SKM-1 (cell line): ENCODE results near the gene SOBP.
"Not testable (repeated sequence)": the region's sequence is repeated elsewhere in the genome, so short reads cannot be mapped to it uniquely, and the experiment has no call there.

Experiments used
- DNase-seq: peaks from one replicate; lab custom pipeline; 2025; ENCODE audit not compliant: unreplicated experiment; lab: John Stamatoyannopoulos, UW

The SOBP gene, protein sequence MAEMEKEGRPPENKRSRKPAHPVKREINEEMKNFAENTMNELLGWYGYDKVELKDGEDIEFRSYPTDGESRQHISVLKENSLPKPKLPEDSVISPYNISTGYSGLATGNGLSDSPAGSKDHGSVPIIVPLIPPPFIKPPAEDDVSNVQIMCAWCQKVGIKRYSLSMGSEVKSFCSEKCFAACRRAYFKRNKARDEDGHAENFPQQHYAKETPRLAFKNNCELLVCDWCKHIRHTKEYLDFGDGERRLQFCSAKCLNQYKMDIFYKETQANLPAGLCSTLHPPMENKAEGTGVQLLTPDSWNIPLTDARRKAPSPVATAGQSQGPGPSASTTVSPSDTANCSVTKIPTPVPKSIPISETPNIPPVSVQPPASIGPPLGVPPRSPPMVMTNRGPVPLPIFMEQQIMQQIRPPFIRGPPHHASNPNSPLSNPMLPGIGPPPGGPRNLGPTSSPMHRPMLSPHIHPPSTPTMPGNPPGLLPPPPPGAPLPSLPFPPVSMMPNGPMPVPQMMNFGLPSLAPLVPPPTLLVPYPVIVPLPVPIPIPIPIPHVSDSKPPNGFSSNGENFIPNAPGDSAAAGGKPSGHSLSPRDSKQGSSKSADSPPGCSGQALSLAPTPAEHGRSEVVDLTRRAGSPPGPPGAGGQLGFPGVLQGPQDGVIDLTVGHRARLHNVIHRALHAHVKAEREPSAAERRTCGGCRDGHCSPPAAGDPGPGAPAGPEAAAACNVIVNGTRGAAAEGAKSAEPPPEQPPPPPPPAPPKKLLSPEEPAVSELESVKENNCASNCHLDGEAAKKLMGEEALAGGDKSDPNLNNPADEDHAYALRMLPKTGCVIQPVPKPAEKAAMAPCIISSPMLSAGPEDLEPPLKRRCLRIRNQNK

GRCh38 chr6:107489636-107490565, at the start of gene SOBP:
TSS of gene SOBP (plus strand) at chr6:107490117. CDS start at chr6:107490617, 500 bp downstream.
- DNase-seq = no peak

DNA sequence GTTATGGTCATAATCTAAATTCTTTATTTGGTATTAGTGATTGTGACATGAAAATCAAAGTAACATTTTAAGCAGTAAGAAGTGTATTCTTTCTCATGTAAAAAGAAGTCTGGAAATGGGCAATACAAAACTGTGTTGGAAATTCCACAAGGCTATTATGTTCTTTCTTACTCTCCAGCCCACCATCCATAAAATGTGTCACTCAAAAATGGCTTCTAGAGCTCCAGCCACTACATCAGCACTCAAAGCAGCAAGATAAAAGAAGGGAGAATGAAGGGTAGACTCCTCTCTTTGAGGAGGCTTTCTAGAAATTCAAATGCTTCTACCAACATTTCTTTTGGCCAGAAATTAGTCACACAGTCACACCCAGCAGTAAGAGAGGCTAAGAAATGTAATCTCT, 49.0 kb upstream of the SOBP start:
- no peak for DNase-seq

DNA sequence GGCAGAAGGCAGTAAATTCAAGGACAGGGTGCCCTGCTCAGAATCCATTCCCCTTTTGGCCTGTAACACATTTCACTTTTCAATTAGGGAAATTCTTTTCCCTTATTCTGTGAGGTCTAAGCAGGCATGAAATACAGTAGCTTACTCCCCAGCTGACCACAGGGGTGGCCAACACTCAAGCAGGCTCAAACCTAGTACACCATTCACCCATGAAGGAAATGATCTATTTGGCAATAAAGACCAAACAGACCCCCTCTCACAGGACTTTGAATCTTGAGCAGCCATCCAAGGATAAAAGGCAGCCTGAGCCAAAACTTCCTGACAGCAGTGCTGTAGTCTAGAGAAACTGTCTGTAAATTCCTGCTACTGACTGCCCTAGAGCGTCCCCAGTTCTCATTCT, 48.2 kb upstream of the SOBP start:
- no peak for DNase-seq

GRCh38 chr6:107442938-107443607, 46.8 kb upstream of the SOBP start:
- DNase-seq = no peak

DNA sequence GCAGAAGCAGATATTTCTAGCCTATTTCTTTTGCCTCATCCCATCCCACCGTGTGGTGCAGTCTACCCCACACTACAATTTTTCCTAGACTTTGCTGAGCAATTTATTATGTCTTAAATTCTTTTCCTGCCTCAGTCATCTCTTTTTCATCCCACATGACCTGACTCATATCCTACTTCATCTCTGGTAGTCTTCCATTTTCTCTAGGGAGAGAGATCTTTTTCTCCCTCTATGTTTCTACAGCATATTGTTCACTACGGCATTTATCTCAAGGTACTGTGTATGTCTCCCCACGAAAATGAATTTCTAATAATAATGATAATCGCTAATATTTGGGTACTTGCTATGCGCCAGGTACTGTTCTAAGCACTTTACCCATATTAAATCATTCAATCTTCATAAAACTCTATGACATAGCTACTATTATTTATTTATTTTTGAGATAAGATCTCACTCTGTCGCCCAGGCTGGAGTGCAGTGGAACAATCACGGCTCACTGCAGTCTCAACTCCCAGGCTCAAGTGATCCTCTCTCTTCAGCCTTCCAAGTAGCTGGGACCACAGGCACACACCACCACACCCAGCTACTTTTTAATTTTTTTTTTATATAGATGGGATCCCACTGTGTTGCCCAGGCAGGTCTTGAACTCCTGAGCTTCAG, 46.2 kb upstream of the SOBP start:
- DNase-seq = no peak

- DNase-seq = no peak
Measured at GRCh38 chr6:107444277-107444676, 45.6 kb upstream of the SOBP start.

- DNase-seq = no peak
Measured at GRCh38 chr6:107447663-107448216, 42.2 kb upstream of the SOBP start.

- no peak for DNase-seq
Measured at GRCh38 chr6:107448776-107449175, 41.1 kb upstream of the SOBP start.

DNA sequence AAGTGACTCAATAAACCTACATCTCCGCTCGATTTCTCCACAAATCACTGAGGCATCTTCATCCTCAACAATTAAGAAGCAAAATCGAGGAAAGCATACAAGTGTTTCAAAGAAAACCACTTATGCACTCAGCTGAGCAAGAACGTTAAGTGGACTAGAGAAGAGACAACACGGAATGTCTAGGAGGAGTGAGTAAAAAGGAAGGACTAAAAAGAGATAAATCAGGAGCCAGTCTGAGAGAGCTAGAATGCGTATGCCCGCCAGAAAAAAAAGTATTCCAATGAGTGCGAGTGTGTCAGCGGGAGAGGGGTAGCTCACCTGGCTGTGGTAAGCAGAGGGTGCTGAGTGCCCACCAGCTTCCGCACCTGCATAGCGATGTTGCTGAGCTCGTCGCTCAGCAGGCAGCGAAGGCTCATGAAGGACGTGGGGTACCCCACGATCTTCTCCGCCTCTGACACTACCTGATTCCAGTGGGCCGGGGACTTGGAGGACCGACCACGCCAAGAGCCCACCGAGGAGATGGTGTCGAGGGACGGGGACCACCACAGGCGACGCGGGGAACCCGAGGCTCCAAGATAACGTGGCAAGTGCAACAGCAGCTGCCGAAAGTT, 31.1 kb upstream of the SOBP start:
- no peak for DNase-seq

GRCh38 chr6:107459283-107460082, 30.4 kb upstream of the SOBP start, which contains the start of gene PDSS2:
TSS of gene PDSS2 (minus strand) at chr6:107459564. CDS start at chr6:107459285, 279 bp downstream.
- peak; percentile 80 for DNase-seq

DNA sequence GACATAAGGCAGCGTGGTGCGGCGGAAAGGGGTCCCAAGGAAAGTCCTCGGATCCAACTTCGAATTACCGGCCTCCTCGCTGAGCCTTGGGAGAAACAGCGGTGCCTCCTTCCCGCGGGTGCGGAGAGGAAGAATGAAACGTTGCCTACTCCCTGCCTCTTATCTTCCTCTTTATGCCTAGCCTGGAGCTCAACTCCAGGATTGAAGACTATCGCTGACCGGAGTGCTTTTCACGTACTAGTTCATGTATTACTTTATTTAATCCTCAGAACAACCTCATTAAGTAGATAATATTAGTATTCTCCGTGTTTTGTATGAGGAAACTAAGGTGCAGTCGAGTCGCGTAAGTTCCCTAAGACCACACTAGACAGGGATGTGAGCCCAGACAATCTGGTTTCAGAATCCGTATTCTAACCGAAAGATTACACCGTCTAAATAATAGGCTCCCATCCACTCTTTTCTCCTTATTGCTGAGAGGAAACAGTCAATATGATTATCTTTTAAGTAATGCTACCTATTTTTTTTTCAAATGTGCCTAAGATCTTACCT, 29.8 kb upstream of the SOBP start:
- DNase-seq = peak; percentile 23

- DNase-seq = no peak
Measured at GRCh38 chr6:107466062-107466461, 23.9 kb upstream of the SOBP start.

DNA sequence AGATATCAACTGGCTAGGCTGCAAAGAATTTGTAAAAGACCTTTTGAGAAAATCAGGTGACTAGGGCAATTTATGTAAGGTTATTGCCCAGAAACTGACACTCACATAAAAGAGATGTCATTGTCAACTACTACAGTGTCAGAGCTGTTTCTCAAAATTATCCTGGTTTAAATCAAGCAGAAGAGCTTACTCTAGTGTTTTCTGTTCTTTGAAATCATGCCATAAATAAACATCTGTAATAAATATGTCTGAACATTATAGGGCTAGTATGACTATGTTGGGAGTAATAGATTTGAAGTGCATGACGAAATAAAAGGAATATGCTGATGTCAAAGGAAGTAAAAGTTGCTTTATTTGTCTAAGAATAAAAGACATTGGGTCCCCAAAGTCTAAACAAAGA, 19.6 kb upstream of the SOBP start:
- no peak for DNase-seq

GRCh38 chr6:107473660-107474059, 16.3 kb upstream of the SOBP start:
- DNase-seq = no peak

DNA sequence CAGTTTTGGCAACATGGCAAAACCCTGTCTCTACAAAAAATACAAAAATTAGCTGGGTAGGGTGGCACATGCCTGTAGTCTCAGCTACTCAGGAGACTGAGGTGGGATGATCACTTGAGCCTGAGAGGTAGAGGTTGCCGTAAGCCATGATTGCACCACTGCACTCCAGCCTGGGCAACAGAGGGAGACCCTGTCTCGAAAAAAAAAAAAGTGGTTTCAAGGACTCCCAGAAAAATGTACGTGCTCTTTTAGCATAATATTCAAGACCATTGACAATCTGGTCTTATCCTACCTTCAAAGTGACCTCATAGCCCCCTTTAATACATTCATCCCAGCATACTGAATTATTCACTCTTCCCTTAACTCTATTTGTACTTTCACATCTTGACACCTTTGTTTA, 14.6 kb upstream of the SOBP start:
- DNase-seq = not testable (repeated sequence)

DNA sequence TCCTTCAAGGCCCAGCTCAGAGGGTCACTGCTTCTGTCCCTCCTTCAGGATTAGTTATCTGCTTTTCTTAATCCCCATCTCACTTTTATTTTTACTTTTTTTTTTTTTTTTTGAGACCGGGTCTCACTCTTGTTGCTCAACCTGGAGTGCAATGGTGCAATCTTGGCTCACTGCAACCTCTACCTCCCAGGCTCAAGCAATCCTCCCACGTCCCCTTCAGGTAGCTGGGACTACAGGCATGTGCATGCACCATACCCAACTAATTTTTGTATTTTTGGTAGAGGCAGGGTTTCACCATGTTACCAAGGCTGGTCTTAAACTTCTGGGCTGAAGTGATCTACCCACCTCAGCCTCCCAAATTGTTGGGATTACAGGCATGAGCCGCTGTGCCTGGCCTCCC, 14.1 kb upstream of the SOBP start:
- not testable (repeated sequence) for DNase-seq

DNA sequence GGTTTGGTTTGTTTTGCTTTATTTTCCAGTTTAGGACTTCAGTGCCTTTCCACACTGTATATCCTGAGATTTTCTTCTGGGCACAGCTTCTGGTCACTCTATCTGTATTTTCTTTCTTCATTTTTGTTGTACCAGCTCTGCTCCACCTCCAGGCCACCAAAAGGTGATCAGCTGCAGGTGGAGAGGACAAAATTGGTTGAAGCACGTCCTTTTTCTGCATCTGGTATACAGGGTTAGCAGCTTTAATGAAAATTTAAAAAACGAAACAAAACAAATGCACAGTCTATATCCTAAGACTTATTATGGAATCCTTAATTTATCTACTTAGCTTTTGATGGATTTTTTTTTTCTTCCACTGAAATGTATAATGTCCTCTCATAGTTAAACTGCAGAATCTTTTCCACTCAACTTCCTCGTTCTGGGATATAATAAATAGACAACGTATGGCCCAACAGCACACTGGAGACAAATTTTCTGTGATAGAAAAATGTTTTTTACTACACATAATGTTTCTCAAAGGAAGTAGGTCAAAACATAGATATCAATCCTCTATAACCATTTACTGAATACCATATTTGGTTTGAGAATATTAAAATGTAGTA, 10.7 kb upstream of the SOBP start:
- no peak for DNase-seq

DNA sequence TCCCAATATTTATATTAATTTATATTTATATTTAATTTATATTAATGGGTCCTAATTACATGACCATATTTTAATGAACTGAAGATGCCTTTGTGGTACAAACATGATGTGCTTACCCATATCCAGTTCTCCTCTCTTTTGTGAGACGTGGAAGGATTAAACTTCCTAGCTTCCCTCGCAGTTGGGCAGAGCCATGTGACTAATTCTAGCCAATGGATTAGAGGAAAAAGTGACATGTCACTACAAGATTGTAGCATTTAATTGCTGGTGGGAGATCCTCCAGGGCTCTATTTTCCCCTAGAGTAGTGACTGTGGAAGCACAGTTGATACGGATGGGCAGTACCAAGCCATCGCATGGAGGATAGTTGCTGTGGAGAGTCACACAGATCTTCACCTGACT, 4.8 kb upstream of the SOBP start:
- no peak for DNase-seq
